NT2/D1 (cell line): ENCODE data around the gene RELN.

Experiments used
- SUZ12 ChIP-seq: IDR thresholded peaks from 2 replicates; pipeline ENCODE4 v1.6.1; 2011; ENCODE audit not compliant: insufficient read length, insufficient read depth; ENCODE audit errors: extremely low read depth
- YY1 ChIP-seq: IDR thresholded peaks from 2 replicates; pipeline ENCODE4 v1.6.1; 2011; ENCODE audit not compliant: insufficient read length, insufficient read depth
- ZNF274 ChIP-seq: IDR thresholded peaks from 2 replicates; pipeline ENCODE4 v1.6.1; 2011; ENCODE audit warnings: mild to moderate bottlenecking, low read depth, low read length

DNA sequence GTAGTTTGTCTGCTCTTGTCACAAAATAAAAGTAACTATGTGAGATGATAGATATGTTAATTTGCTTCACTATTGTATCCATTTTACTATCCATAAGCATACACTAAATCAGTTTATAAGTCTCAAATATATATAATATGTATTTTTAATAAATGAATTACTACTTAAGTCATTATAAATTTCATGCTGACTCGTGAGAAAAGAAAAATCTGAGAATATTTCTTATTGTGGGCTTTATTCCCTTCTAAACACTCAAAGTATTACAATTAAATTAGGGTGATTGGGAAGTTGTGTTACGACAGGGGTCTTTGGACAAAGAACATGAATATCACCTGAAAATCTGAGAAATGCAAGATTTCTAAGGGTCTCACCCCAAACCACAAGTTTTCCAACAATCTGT, 48.7 kb upstream of the RELN start:
- no peak for TF ChIP-seq SUZ12
- no peak for TF ChIP-seq YY1
- no peak for TF ChIP-seq ZNF274
